ENCODE measurements around the gene RAD51B. TPM values are rescaled to one million over a fixed set of nuclear protein-coding genes. Genes with fewer than 3 reads are reported as not detected.

RAD51B gene
- total RNA-seq, 4 donors from 2014 or later = 14.0 to 16.4 (median 14.8) TPM

GRCh38 chr14:68709007-68709406 lies 889.4 kb downstream of the RAD51B start:
- Histone ChIP-seq H3K9me3 (no peaks in the 10 kb centered on the region), H3K27me3 (no peaks in the 10 kb centered on the region), H3K27ac (no peak overlapping the region), H3K4me3 (replicated peaks in 1 of 3) (no peak overlapping the region), H3K4me1 (peaks cover 0 to 27% of the 10 kb centered on the region in 2 donors), H3K36me3 (no peaks in the 10 kb centered on the region)
- 75 to 81% methylated on average over 2 of the region's 2 CpGs for WGBS, 2 donors
- no peak for DNase-seq
- TF ChIP-seq, protein P1, sequence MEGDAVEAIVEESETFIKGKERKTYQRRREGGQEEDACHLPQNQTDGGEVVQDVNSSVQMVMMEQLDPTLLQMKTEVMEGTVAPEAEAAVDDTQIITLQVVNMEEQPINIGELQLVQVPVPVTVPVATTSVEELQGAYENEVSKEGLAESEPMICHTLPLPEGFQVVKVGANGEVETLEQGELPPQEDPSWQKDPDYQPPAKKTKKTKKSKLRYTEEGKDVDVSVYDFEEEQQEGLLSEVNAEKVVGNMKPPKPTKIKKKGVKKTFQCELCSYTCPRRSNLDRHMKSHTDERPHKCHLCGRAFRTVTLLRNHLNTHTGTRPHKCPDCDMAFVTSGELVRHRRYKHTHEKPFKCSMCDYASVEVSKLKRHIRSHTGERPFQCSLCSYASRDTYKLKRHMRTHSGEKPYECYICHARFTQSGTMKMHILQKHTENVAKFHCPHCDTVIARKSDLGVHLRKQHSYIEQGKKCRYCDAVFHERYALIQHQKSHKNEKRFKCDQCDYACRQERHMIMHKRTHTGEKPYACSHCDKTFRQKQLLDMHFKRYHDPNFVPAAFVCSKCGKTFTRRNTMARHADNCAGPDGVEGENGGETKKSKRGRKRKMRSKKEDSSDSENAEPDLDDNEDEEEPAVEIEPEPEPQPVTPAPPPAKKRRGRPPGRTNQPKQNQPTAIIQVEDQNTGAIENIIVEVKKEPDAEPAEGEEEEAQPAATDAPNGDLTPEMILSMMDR (IDR thresholded peaks at IDR 0.05) = no peak
- no peak for TF ChIP-seq POLR2A (IDR thresholded peaks at IDR 0.05)
- intact Hi-C loops (cut with DNase I) = no loop called here

- Histone ChIP-seq H3K36me3 (no peaks in the 10 kb centered on the region), H3K9me3 (no peaks in the 10 kb centered on the region), H3K4me3 (replicated peaks in 1 of 3) (no peak overlapping the region), H3K27me3 (no peaks in the 10 kb centered on the region), H3K4me1 (peaks cover 0 to 12% of the 10 kb centered on the region in 2 donors), H3K27ac (no peak overlapping the region)
- WGBS, 2 donors = 91 to 94% methylated on average over 6 of the region's 6 CpGs
- intact Hi-C loops (cut with DNase I) = no loop called here
- TF ChIP-seq POLR2A (IDR thresholded peaks at IDR 0.05) = no peak
- no peak for DNase-seq
Observed at GRCh38 chr14:68710776-68711175, 891.2 kb downstream of the RAD51B start.

GRCh38 chr14:68711561-68712309 lies 892.2 kb downstream of the RAD51B start:
- 89% methylated on average over 9 of the region's 9 CpGs for WGBS, 2 donors
- TF ChIP-seq, protein P1 (IDR thresholded peaks at IDR 0.05) = no peak
- TF ChIP-seq POLR2A (IDR thresholded peaks at IDR 0.05) = no peak
- DNase-seq = no peak
- Histone ChIP-seq H3K4me1 (peaks cover 0 to 3% of the 10 kb centered on the region in 2 donors), H3K4me3 (replicated peaks in 1 of 3) (no peak overlapping the region), H3K27ac (no peak overlapping the region), H3K36me3 (no peaks in the 10 kb centered on the region), H3K27me3 (no peaks in the 10 kb centered on the region), H3K9me3 (no peaks in the 10 kb centered on the region)
- intact Hi-C loops (cut with DNase I) = no loop called here

GRCh38 chr14:68712703-68713370 lies 893.3 kb downstream of the RAD51B start:
- TF ChIP-seq, protein P1 (IDR thresholded peaks at IDR 0.05) = no peak
- no peak for TF ChIP-seq POLR2A (IDR thresholded peaks at IDR 0.05)
- Histone ChIP-seq H3K36me3 (no peaks in the 10 kb centered on the region), H3K4me3 (replicated peaks in 1 of 3) (no peak overlapping the region), H3K27me3 (no peaks in the 10 kb centered on the region), H3K27ac (no peak overlapping the region), H3K4me1 (no peaks in the 10 kb centered on the region), H3K9me3 (no peaks in the 10 kb centered on the region)
- DNase-seq = no peak
- WGBS, 2 donors = 92 to 97% methylated on average over 11 to 15 of the region's 15 CpGs
- intact Hi-C loops (cut with DNase I) = no loop called here

DNA sequence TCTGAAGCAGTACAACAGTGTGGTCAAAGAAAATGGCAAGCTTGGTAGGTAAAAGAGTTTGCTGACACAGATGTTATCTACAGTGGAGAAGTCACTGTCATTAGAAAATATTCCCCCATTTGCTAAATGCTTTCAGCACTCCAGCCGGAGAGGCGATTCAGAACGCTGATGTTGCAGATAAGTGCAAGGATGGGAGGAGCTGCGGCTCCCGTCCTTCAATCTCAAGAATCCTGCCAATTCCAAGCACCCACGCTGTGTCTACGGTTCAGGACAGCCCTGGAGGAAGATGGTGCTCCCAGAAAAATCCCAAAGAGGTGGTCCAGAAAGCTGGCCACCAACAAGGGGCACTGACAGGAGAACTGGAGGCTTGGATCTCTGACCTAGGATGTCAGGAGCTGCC lies 894.2 kb downstream of the RAD51B start:
- H3K36me3 ChIP-seq = no peaks in the 10 kb centered on the region
- H3K4me3 ChIP-seq (replicated peaks in 1 of 3) = no peak overlapping the region
- H3K27ac ChIP-seq = no peak overlapping the region
- H3K27me3 ChIP-seq = no peaks in the 10 kb centered on the region
- no peaks in the 10 kb centered on the region for H3K9me3 ChIP-seq
- H3K4me1 ChIP-seq = no peaks in the 10 kb centered on the region
- 37 to 40% methylated on average over 7 of the region's 7 CpGs for WGBS, 2 donors
- intact Hi-C loops (cut with DNase I) = no loop called here
- DNase-seq = no peak
- no peak for TF ChIP-seq POLR2A (IDR thresholded peaks at IDR 0.05)
- TF ChIP-seq, protein P1 (IDR thresholded peaks at IDR 0.05) = no peak

All from thyroid gland (tissue), 4 donors.